ENCODE results near the gene ARFRP1.
"Not testable (repeated sequence)": the region's sequence is repeated elsewhere in the genome, so short reads cannot be mapped to it uniquely, and the experiment has no call there.

ARFRP1 gene

DNA sequence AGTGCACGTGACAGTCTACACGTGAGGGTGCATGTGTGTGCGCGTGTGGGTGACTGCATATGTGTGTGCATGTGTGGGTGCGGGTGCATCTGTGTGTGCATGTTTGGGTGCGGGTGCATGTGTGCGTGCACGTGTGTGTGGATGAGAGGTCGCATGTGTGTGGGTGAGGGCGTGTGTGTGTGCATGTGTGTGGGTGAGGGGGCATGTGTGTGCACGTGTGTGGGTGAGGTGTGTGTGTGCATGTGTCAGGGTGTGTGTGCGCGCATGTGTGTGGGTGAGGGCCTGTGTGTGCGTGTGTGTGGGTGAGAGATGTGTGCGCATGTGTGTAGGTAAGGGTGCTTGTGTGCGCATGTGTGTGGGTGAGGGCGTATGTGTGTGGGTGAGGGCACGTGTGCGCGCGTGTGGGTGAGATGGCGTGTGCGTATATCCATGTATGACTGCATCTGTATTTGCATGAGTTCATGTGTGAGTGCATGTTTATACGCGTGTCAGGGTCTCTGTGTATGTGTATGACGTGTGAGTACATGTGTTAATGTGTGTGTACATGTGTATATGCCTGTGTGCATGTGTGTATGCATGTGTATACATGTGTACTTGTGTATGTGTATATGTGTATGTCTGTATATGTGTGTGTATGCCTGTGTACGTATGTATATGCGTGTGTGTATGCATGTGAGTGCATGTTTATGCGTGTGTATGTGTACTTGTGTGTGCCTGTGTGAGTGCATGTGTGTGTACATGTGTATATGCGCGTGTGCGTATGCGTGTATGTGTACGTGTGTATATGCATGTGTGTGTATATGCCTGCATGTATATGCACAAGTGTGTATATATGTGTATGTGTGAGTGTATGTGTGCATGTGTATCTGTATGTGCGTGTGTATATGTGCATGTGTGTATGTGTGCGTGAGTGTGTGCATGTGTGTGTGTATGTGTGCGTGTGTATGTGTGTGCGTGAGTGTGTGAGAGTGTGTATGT lies 24.6 kb upstream of the ARFRP1 start:
- DNase-seq = no peak

DNA sequence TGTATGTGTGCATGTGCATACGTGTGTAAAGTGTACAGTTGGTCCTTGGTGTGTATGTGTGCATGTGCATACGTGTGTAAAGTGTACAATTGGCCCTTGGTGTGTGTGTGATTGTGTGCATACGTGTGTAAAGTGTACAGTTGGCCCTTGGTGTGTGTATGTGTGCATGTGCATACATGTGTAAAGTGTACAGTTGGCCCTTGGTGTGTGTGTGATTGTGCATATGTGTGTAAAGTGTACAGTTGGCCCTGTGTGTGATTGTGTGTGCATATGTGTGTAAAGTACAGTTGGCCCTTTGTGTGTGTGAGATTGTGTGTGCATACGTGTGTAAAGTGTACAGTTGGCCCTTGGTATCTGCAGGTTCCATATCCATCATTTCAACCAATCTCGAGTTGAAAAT lies 23.6 kb upstream of the ARFRP1 start:
- DNase-seq = no peak

DNA sequence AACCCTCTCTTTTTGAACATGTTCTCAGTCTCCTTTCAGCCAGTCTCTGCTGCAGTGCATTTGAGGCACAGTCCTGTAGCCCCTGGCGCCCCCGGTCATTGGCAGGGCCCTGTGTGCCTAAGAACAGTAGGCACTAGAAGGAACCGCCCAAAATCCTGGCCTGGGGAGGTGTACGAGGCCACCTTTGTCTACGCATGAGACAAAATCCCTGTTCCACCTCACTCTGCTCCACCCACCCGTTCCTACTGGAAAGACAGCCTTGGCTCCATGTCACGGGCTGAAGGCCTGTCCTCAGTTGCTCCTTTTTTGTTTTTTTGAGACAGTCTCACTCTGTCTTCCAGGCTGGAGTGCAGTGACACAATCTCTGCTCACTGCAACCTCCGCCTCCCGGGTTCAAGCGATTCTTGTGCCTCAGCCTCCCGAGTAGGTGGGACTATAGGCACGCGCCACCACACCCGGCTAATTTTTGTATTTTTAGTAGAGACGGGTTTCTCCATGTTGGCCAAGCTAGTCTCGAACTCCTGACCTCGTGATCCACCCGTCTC lies 22.5 kb upstream of the ARFRP1 start:
- DNase-seq = not testable (repeated sequence)

DNA sequence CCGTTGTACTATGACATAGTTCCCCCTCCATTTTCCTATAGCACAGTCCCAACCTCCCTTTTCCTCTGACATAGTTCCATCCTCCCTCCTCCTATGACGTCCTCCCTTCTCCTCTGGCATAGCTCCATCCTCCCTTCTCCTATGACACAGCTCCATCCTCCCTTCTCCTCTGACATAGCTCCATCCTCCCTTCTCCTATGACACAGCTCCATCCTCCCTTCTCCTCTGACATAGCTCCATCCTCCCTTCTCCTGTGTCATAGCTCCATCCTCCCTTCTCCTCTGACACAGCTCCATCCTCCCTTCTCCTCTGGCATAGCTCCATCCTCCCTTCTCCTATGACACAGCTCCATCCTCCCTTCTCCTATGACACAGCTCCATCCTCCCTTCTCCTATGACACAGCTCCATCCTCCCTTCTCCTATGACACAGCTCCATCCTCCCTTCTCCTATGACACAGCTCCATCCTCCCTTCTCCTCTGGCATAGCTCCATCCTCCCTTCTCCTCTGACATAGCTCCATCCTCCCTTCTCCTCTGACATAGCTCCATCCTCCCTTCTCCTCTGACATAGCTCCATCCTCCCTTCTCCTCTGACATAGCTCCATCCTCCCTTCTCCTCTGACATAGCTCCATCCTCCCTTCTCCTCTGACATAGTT lies 15.3 kb upstream of the ARFRP1 start:
- DNase-seq = not testable (repeated sequence)

DNA sequence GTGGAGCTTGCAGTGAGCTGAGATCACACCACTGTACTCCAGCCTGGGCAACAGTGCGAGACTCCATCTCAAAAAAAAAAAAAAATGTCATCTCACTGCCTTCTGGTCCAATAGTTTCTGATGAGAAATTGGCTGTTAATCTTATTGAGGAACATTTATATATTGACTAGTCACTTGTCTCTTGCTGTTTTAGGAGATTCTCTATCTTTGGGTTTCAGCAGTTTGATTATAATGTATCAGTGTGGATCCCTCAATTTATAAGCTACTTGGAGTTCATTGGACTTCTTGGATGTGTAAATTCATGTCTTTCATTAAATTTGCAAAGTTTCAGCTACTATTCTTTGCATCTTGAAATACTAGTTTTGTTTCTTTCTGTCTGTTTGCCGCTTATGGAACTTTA lies 11.2 kb upstream of the ARFRP1 start:
- DNase-seq = no peak

DNA sequence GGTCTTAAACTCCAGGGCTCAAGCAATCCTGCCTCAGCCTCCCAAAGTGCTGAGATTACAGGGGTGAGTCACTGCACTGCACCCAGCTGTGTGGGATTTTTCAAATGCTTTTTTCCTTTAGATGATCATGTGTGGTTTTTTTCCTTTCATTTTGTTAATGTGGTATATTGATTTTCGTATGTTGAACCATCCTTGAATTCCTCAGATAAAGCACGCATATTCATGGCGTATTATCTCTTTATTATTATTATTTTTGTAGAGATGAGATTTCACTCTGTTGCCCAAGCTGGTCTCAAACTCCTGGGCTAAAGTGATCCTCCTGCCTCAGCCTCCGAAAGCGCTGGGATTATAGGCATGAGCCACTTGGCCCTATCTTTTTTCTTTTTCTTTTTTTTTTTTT lies 7.1 kb upstream of the ARFRP1 start:
- DNase-seq = no peak

DNA sequence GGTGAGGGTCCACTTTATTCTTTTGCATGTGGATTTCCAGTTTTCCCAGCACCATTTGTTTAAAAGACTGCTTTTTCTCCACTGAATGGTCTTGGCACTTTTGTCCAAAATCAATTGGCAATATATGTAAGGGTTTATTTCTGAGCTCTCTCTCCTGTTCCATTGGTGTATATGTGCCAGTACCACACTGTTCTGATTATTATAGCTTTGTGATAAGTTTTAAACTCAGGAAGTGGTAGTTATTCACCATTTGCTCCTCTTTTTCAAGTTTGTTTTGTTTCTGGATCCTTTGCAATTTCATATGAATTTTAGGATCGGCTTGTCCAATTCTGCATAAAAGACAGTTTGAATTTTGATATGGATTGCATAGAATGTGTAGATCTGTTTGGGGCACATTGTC lies 4.4 kb upstream of the ARFRP1 start:
- no peak for DNase-seq

DNA sequence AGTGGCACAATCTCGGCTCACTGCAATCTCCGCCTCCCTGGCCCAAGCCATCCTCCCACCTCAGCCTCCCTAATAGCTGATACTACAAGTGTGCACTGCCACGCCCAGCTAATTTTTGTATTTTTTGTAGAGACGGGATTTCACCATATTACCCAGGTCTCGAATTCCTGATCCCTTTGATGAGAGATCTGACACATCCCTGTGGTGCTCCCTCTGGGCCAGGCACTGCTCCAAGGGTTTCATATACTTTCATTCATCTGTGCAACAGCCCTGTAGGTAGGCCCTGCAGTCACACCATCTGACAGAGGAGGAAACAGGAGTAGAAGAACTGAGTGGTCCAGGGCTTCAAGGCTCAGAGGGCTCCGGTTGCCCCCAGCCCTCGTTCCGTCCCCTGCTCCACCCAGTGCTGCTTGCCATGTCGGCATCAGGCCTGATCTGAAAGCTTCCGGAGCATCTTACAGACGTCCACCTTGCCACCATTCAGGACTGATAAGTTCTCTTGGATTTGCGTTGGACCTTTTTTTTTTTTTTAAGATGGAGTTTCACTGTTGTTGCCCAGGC lies 3.4 kb upstream of the ARFRP1 start:
- no peak for DNase-seq

DNA sequence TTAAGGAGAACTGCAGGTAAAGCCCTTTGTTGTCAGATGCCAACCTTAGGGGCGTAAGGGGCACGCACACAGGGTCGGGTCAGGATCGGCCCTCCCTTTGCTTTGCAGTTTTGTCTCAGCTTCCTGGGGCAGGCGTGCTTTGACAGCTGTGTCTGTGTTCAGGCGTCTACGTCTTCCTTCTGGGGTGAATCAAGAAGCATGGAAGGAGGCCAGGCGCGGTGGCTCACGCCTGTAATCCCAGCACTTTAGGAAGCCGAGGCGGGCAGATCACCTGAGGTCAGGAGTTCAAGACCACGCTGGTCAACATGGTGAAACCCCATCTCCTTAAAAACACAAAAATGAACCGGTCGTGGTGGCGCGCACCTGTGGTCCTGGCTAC lies 1.4 kb upstream of the ARFRP1 start:
- DNase-seq = no peak

DNA sequence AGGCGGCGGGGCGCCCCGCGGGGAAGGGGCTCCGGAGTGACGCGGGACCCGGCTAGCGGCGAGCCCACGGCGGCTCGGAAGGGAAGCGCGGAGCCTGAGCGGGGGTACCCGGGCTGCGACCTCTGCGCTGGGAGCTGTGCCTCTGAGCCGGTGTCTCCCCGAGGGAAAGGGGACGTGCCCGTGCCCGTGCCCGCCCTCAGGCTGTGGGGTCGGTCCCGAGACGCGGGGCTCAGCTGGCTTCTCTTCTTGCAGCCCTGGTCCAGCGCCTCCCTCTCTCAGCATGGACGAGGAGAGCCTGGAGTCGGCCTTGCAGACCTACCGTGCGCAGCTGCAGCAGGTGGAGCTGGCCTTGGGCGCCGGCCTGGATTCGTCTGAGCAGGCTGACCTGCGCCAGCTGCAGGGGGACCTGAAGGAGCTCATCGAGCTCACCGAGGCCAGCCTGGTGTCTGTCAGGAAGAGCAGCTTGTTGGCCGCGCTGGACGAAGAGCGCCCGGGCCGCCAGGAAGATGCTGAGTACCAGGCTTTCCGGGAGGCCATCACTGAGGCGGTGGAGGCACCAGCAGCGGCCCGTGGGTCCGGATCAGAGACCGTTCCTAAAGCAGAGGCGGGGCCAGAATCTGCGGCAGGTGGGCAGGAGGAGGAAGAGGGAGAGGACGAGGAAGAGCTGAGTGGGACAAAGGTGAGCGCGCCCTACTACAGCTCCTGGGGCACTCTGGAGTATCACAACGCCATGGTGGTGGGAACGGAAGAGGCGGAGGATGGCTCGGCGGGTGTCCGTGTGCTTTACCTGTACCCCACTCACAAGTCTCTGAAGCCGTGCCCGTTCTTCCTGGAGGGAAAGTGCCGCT lies 749 bp upstream of the ARFRP1 start:
- no peak for DNase-seq

DNA sequence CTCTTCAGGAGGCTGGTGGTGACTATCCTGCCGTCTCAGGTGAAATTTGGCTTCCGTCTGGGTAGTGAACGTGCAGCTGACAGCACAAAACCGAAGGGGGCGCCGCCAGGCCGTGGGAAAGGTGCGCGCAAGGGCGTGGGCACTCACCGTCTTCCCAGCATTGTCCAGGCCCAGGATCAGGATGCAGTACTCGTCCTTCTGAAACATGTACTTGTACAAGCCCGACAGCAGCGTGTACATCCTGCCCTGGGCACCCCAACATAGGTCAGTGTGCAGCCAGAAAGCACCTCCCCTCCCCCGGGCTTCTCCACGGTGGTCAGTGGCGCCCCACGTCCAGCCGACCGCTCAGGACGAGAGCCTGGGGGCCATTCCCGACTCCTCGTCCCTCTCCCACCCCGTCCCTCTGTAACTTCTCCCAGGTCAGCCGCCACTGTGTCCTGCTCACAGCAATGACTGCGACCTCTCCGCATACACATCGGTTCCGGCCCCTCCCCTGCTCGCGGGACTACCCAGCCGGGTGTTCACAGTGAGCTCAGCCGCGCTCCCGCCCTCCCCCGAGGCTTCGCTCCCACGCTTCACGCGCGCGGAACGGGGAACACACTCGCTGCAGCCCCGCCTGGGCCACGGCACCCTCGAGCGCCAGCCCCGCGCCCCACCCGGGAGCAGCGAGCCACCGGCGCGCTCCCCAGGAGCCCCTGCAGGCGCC lies 771 bp downstream of the ARFRP1 start:
- DNase-seq = peak; percentile 69

DNA sequence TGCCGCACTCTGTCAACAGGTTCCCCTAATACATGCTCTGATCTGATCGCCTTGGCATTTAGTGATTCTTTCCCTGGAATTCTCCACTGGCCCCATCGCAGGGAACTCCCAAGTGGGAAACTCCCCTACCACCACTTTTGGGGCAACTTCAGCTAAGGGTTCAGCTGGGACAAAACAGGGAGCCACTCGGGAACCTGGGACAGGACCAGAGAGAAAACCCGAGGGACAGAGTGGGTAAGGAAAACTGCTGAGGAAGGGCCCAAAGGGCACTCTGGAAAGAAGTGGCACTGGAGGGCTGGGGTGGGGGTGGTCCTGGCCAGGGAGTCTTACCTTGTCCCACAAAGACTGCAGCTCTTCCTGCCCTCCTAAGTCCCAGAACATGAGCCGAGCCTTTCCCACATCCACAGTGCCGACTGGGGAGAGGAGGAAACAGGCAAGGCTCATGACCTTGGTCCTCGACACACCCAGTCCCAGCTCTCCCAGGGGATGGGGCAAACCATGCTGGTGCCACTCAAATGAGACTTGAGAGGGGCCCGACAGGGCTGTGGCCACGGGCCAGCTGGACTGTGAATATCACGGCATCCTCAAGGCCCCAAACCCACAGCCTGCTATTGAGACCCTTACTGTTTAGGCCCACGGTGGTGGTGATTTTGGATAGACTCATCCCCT lies 1.6 kb downstream of the ARFRP1 start:
- no peak for DNase-seq

DNA sequence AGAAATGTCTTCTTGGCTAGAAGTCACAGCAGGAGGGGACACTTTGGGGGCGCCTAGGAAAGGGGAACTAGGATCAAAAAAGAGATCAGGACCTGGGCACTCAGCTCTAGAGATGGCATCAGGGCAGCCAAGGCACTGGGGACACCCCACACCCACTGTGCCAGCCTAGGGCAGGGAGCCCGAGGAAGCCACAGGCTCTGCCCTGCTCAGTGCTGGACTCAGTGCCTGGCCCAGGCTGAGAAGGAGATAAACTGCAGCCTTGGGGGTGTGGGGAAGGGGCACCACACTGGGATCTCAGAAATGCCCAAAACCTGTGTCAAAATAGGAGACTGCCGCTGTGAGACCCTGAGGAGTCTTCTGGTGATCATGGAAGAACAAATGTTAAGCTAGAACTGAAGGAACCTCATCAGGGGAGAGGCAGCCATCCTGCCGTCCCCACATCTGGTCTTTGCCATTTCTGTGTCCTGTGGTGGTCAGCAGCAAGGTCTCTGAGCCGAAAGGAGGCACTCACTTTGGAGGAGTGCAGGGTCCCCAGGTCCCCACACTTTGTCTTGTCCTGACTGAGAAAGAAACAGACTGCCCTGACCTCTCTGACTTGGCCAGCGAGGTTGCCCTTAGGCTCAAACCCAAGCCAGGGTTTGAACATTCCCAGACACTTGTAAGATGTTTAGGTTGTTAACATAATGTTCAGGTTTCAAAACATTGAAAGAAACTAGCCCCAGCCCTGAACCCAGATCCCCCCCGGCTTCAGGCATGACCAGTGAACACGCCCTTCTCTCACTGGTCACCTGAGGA lies 2.3 kb downstream of the ARFRP1 start:
- DNase-seq = no peak

DNA sequence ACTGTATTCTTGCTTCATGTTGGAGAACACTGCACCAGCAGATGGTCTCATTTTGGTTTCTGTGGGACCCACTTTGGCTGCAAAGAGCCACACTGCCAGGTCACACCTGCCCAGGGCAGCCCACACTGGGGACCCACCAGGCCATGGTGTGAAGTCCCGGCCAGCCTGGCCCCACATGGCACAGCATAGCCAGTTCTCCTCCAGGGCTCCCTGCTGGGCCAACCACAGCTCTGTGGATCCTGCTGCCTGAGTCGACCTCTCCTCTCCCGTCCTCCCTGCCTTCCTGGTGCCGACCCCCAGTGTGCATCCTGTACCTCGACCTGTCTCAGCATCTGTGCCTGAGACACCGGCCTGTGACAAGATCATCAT lies 3.0 kb downstream of the ARFRP1 start:
- DNase-seq = no peak

DNA sequence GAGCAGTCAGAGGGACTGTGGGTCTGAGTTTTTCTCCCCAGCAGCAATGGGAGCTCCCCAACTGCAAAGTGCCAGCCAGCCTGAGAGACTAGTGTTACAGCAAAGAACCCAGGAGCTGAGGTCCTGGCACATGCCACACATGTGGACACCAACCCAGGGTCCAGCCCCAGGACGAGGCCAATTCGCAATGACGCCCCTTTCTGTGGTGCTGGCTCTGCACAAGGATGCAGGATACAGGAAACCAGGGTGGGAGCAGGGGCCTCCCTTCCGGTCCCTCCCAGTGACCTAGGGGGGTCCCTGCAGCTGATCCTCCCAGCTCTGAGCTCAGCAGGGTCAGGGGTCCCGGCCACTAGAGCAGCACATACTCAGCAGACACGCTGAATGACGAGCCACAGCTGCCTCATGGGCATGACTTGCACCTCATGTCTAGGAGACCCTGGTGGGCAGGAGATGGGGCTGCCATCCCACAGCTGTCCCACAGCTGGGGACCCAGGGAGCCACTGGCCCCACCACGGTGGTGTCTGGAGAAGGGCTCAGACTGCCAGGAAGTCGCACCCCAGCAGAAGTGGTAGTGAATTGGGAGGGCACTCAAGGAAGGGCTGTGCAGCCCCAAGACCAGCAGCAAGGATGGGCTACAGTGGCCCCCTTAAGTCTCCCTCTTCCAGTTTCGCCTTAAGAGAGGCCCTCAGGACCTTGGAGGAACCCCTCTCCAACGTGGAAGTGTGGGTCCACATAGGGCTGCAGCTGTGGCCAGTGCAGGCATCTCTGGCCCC lies 3.6 kb downstream of the ARFRP1 start:
- no peak for DNase-seq

DNA sequence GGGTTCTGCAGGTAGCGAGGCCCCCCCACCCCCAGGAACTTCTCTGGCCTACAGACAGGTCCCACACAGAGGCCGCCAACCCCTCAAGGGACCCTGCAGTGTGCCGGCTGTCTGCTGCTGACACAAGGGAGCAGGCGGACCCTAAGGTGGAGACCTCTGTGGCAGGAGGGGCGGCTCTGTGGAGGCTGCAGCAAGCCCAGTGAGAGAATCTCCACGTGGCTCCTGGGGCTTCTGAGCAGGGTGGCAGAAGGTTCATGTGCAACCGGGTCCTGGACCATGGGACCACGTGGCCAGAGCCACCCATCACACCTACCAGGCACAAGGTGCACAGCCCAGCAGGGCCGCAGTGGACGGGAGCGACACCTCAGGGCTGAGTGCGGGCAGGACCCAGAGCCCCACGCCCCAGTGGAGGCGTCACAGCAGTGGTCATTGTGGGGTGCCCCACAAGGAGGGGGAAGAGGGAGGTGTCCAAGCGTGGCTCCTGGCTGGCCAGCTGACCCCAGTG lies 4.3 kb downstream of the ARFRP1 start:
- DNase-seq = no peak

DNA sequence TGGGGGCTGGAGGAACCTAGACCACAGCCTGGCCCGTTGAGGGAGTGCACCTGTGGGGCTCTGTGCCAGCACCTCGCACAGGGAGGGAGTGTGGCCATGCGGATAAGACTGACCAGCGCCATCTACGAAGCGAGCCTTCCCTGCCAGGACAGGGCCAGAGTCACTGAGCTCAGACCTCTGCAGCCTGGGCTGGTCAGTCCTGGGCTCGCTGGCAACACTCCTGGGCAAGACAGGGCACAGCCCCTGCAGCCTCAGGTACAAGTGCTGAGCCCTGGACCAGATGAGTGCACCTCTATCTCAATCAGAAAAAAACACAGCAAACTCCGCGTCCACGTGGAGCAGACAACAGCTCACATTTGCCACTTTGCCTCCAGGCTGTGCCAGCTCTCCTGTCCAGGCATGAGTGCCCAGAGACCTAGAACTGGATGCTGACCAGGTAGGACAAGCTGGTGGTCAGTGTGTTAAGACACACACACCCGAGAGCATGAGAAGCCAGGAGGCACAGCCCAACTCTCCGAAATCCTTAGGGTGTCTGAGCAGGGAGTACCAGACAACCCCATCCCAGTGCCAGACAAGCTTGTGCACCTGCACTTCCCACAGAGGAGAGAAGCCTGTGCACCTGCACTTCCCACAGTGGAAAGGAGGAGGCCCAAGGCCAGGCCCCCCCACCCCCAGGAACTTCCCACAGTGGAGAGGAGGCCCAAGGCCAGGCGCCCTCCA lies 4.9 kb downstream of the ARFRP1 start:
- no peak for DNase-seq

DNA sequence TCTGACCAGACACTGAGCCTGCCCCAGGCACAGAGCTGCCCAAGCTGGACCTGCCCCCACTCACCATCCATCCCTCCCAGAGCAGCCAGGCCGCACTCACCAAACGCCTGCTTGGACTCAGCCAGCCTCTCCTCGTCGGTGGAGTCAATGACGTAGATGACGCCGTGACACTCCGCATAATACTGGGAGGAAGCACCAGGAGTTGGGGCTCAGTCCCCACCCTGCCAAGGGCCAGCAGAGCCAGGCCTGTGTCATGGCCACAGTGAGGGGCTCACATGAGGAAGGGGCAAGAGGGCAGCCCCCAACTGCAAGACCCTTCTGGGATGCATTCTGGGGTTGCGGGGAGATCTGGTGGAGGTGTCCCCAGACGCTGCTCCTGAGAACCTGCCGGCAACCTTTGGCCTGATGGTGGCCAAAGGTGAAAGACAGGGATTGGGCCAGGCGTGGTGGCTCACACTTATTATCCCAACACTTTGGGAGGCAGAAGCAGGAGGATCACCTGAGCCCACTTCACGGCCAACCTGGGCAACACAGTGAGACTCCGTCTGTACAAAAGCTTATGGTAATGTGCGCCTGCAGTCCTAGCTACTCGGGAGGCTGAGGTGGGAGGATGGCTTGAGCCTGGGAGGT lies 5.6 kb downstream of the ARFRP1 start:
- no peak for DNase-seq
